SK-N-SH (cell line): Measurements from ENCODE around the gene MYRF.

ENCODE experiments used
- CHD2 ChIP-seq: fragments of 150-350 bp; IDR thresholded peaks from 2 replicates; pipeline ENCODE4 v1.6.1; 2018; ENCODE audit warnings: low read length; ENCODE audit not compliant: partially characterized antibody
- CTCF ChIP-seq: fragments of 200-600 bp; sonication (generic); IDR thresholded peaks from 2 replicates; pipeline ENCODE4 v1.6.1; 2017; ENCODE audit warnings: antibody characterized with exemption, mild to moderate bottlenecking, moderate library complexity
- EZH2phosphoT487 ChIP-seq: fragments of 200-600 bp; sonication (generic); IDR thresholded peaks from 2 replicates; pipeline ENCODE4 v1.6.1; 2017; ENCODE audit warnings: low read depth, mixed run types, mild to moderate bottlenecking, antibody characterized with exemption, moderate library complexity, borderline replicate concordance
- GATA2 ChIP-seq: sonication (generic); formaldehyde crosslinking; IDR thresholded peaks from 2 replicates; pipeline ENCODE4 v1.5.0; 2020; ENCODE audit warnings: mild to moderate bottlenecking, missing genetic modification reagents
- MEF2A ChIP-seq: IDR thresholded peaks from 2 replicates; pipeline ENCODE4 v1.4.0; 2012; ENCODE audit warnings: low read depth, borderline replicate concordance
- NFIC ChIP-seq: IDR thresholded peaks from 2 replicates; pipeline ENCODE4 v1.4.0; 2012; ENCODE audit warnings: borderline replicate concordance
- RAD21 ChIP-seq: IDR thresholded peaks from 2 replicates; pipeline ENCODE4 v1.6.1; 2012; ENCODE audit warnings: mild to moderate bottlenecking, low read length
- RXRA ChIP-seq: IDR thresholded peaks from 2 replicates; pipeline ENCODE4 v1.4.0; 2012; ENCODE audit warnings: low read depth, mild to moderate bottlenecking, borderline replicate concordance
- SIN3A ChIP-seq: IDR thresholded peaks from 2 replicates; pipeline ENCODE4 v1.6.1; 2012; ENCODE audit warnings: low read depth, mild to moderate bottlenecking, low read length, moderate library complexity, borderline replicate concordance
- SMC3 ChIP-seq: IDR thresholded peaks from 2 replicates; pipeline ENCODE4 v1.6.1; 2012; ENCODE audit warnings: low read depth, low read length, improper control_type of control experiment
- TAF1 ChIP-seq: IDR thresholded peaks from 2 replicates; pipeline ENCODE4 v1.6.1; 2012; ENCODE audit warnings: low read depth, mild to moderate bottlenecking, low read length, moderate library complexity, borderline replicate concordance
- TCF12 ChIP-seq: IDR thresholded peaks from 2 replicates; pipeline ENCODE4 v1.4.0; 2012
- ZBTB33 ChIP-seq: IDR thresholded peaks from 2 replicates; pipeline ENCODE4 v1.4.0; 2012; ENCODE audit warnings: low read depth, borderline replicate concordance

GRCh38 chr11:61750631-61751273 lies 1.7 kb upstream of the MYRF start:
- TF ChIP-seq EZH2phosphoT487 (no peak), CTCF (no peak), RAD21 (no peak), MEF2A (no peak), TAF1 (no peak), SIN3A (no peak), RXRA (no peak), NFIC (no peak), CHD2 (no peak), GATA2 (CRISPR knock-in tag) (no peak), TCF12 (no peak), SMC3 (no peak), ZBTB33 (no peak)
